ENCODE data around the gene SPHK2.

Gene SPHK2

DNA sequence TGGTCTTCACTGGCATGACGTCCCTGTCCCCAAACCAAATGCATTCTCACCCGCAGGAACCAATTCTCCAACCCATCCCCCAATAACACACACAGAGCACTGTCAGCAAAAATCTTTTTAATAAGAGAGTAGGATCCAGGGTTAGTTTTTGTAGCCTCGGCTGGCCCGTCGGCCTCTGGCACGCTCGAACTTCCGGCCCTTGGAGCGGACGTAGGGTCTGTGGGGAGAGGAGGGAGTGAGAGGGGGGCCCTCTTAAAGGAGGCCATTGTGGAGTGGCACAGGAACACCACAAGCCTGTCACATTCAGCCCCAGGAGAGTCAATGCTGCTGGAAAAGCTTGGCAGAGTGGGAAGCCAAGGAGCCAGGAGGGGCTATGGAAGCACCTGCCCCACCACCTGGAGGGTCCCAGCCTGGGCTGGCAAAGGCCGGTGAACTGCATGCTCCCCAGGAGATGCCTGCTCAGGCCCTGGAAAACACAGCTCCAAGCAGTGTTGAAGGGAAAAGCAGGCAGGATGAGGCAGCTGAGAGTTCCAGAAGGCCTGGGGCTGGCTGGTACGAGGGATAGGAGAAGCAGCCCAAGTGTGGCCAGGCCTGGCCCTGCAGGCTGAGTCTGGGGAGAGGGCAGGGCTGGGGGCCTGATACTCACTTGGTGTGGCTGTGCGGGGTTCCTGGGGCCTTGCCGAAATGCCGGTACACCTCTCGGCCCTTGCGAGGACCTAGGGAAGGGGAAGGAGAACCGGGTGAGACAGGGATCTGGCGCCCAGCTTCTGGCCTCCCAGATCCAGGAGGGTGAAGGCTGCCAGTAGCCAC is 3.9 kb upstream of the SPHK2 start:
- Histone ChIP-seq H3K79me2 (ENCODE audit: low read length) (peaks cover 46% of the 10 kb centered on the region), H3K9ac (ENCODE audit: low read length) (no peak overlapping the region), H3K4me3 (ENCODE audit: low read length) (no peak overlapping the region), H3K4me2 (ENCODE audit: low read length) (no peak overlapping the region), H4K20me1 (ENCODE audit: insufficient read depth, low read length) (peaks cover 46% of the 10 kb centered on the region), H3K9me3 (ENCODE audit: insufficient read depth, low read length) (no peaks in the 10 kb centered on the region), H2AFZ (ENCODE audit: low read depth, low read length) (no peak overlapping the region), H3K27me3 (ENCODE audit: low read depth, low read length) (no peaks in the 10 kb centered on the region), H3K36me3 (replicated peaks; ENCODE audit: low read depth, low read length) (peaks cover 39% of the 10 kb centered on the region), H3K27ac (ENCODE audit: low read length) (no peak overlapping the region), H3K4me1 (ENCODE audit: low read length) (peaks cover 21% of the 10 kb centered on the region)
- TF ChIP-seq, protein P1, sequence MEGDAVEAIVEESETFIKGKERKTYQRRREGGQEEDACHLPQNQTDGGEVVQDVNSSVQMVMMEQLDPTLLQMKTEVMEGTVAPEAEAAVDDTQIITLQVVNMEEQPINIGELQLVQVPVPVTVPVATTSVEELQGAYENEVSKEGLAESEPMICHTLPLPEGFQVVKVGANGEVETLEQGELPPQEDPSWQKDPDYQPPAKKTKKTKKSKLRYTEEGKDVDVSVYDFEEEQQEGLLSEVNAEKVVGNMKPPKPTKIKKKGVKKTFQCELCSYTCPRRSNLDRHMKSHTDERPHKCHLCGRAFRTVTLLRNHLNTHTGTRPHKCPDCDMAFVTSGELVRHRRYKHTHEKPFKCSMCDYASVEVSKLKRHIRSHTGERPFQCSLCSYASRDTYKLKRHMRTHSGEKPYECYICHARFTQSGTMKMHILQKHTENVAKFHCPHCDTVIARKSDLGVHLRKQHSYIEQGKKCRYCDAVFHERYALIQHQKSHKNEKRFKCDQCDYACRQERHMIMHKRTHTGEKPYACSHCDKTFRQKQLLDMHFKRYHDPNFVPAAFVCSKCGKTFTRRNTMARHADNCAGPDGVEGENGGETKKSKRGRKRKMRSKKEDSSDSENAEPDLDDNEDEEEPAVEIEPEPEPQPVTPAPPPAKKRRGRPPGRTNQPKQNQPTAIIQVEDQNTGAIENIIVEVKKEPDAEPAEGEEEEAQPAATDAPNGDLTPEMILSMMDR (IDR thresholded peaks at IDR 0.05; ENCODE audit: low read depth, low read length) = no peak
- TF ChIP-seq EZH2phosphoT487 (IDR thresholded peaks at IDR 0.05; ENCODE audit: low read depth) = no peak

DNA sequence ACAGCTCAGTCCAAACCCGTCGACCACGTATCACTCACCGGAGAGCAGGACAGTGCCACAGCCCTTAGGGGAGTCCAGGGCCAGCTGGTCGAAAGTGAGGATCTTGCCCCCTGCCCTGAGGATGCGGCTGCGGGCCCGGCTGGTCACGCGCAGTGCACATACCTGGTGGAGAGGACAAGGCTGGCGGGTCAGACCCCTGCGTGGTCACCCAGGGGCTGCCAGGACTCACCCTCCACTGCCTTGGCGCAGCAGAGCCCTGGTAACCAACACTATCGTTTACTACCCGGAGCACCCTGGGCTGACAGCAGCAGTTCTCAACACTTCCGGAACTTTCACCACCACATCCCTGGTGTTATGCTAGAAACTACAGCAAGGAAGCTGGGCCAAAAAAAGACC is 3.3 kb upstream of the SPHK2 start:
- H3K4me3 ChIP-seq (ENCODE audit: low read length) = no peak overlapping the region
- peaks cover 21% of the 10 kb centered on the region for H3K4me1 ChIP-seq (ENCODE audit: low read length)
- TF ChIP-seq EZH2phosphoT487 (IDR thresholded peaks at IDR 0.05; ENCODE audit: low read depth) = no peak
- TF ChIP-seq, protein P1 (IDR thresholded peaks at IDR 0.05; ENCODE audit: low read depth, low read length) = no peak
- H3K36me3 ChIP-seq (replicated peaks; ENCODE audit: low read depth, low read length) = peaks cover 39% of the 10 kb centered on the region
- H3K4me2 ChIP-seq (ENCODE audit: low read length) = no peak overlapping the region
- H3K9ac ChIP-seq (ENCODE audit: low read length) = no peak overlapping the region
- no peak overlapping the region for H2AFZ ChIP-seq (ENCODE audit: low read depth, low read length)
- no peaks in the 10 kb centered on the region for H3K27me3 ChIP-seq (ENCODE audit: low read depth, low read length)
- H3K79me2 ChIP-seq (ENCODE audit: low read length) = peaks cover 46% of the 10 kb centered on the region
- H3K27ac ChIP-seq (ENCODE audit: low read length) = no peak overlapping the region
- H3K9me3 ChIP-seq (ENCODE audit: insufficient read depth, low read length) = no peaks in the 10 kb centered on the region
- H4K20me1 ChIP-seq (ENCODE audit: insufficient read depth, low read length) = peaks cover 46% of the 10 kb centered on the region

DNA sequence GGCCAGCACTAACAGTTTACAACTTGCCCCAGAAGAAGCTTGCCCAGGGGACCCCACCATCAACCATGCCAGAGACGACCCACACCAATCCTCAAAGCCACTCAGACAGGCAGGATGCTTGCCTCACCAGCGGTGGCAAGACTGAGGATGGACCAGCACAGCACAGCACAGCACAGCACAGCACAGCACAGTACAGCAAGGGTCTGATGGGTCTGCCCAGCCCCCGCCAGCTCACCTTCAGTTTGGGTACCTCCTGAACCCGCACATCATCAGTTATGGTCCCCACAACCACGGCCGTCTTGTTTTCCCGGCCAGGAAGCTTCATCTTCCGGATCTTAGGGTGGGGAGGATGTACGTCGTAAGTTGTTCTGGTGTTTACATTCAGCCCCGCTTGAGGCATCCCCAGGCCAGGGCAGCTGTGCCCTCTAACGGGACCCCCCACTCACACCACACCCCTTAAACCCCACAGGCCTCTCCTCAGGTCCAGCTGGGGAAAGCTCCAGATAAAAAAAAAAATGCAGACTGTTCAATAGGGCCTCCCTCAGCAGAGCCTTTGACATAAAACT is 2.7 kb upstream of the SPHK2 start:
- H3K4me1 ChIP-seq (ENCODE audit: low read length) = peaks cover 24% of the 10 kb centered on the region
- peaks cover 39% of the 10 kb centered on the region for H3K36me3 ChIP-seq (replicated peaks; ENCODE audit: low read depth, low read length)
- H3K9ac ChIP-seq (ENCODE audit: low read length) = no peak overlapping the region

More for the DNA sequence above, 2.7 kb upstream of the SPHK2 start:
- Histone ChIP-seq H2AFZ (ENCODE audit: low read depth, low read length) (no peak overlapping the region), H3K4me2 (ENCODE audit: low read length) (peak overlapping the region; percentile 98), H3K9me3 (ENCODE audit: insufficient read depth, low read length) (no peaks in the 10 kb centered on the region), H3K79me2 (ENCODE audit: low read length) (peaks cover 46% of the 10 kb centered on the region), H3K4me3 (ENCODE audit: low read length) (no peak overlapping the region), H4K20me1 (ENCODE audit: insufficient read depth, low read length) (peaks cover 46% of the 10 kb centered on the region), H3K27ac (ENCODE audit: low read length) (no peak overlapping the region), H3K27me3 (ENCODE audit: low read depth, low read length) (no peaks in the 10 kb centered on the region)
- TF ChIP-seq, protein P1 (IDR thresholded peaks at IDR 0.05; ENCODE audit: low read depth, low read length) = no peak
- TF ChIP-seq EZH2phosphoT487 (IDR thresholded peaks at IDR 0.05; ENCODE audit: low read depth) = no peak
